NCI-H2081 (cell line): Measurements from ENCODE around the gene DNER.
"Not testable (repeated sequence)": the region's sequence is repeated elsewhere in the genome, so short reads cannot be mapped to it uniquely, and the experiment has no call there.

Experiments used
- DNase-seq, 2 experiments: peaks; one replicate each; lab custom pipeline; 2025; lab: John Stamatoyannopoulos, UW

DNER gene

GRCh38 chr2:229564300-229564907, 150.0 kb downstream of the DNER start:
- no peak for DNase-seq

GRCh38 chr2:229563388-229563787, 151.0 kb downstream of the DNER start:
- DNase-seq = no peak

GRCh38 chr2:229562472-229563127, 151.8 kb downstream of the DNER start:
- no peak for DNase-seq

- no peak for DNase-seq
Measured at GRCh38 chr2:229559986-229560385, 154.4 kb downstream of the DNER start.

- no peak for DNase-seq
Measured at GRCh38 chr2:229553091-229553490, 161.3 kb downstream of the DNER start.

GRCh38 chr2:229543176-229543873, 171.0 kb downstream of the DNER start:
- no peak for DNase-seq

- no peak for DNase-seq
Measured at GRCh38 chr2:229539628-229540027, 174.7 kb downstream of the DNER start.

- DNase-seq = no peak
Measured at GRCh38 chr2:229531594-229531993, 182.8 kb downstream of the DNER start.

GRCh38 chr2:229530434-229530833, 183.9 kb downstream of the DNER start:
- no peak for DNase-seq

GRCh38 chr2:229528846-229529245, 185.5 kb downstream of the DNER start:
- no peak for DNase-seq

GRCh38 chr2:229526951-229527350, 187.4 kb downstream of the DNER start:
- no peak for DNase-seq

- no peak for DNase-seq
Measured at GRCh38 chr2:229524799-229525198, 189.6 kb downstream of the DNER start.

- DNase-seq = no peak
Measured at GRCh38 chr2:229523663-229524062, 190.7 kb downstream of the DNER start.

GRCh38 chr2:229521576-229521975, 192.8 kb downstream of the DNER start:
- DNase-seq = no peak

GRCh38 chr2:229520691-229521096, 193.7 kb downstream of the DNER start:
- no peak for DNase-seq

GRCh38 chr2:229519655-229520430, 194.5 kb downstream of the DNER start:
- DNase-seq = no peak

- no peak for DNase-seq
Measured at GRCh38 chr2:229514273-229514895, 200.0 kb downstream of the DNER start.

- DNase-seq = no peak
Measured at GRCh38 chr2:229511524-229511923, 202.8 kb downstream of the DNER start.

- DNase-seq = not testable (repeated sequence)
Measured at GRCh38 chr2:229506699-229507098, 207.7 kb downstream of the DNER start.

- DNase-seq = no peak
Measured at GRCh38 chr2:229501051-229501794, 213.1 kb downstream of the DNER start.

GRCh38 chr2:229492034-229492433, 222.3 kb downstream of the DNER start:
- DNase-seq = no peak
